KBM-7 (cell line): ENCODE results near the gene HPCAL1.

Source experiments
- DNase-seq: peaks from one replicate; pipeline ENCODE4 v3.0.0-alpha.2; 2015
- in situ Hi-C: fragments of 300-500 bp; cut with MboI; formaldehyde crosslinking; loops from 2 replicates; pipeline ENCODE4 v1.14.3; 2020; ENCODE audit warnings: low sequenced_read_pairs, low pct_unique_long_range_greater_than_20kb, mixed read lengths

HPCAL1 gene

GRCh38 chr2:10360850-10361588 is 58.3 kb downstream of the HPCAL1 start:
- DNase-seq: no peak
- in situ Hi-C loops: no loop called here

DNA sequence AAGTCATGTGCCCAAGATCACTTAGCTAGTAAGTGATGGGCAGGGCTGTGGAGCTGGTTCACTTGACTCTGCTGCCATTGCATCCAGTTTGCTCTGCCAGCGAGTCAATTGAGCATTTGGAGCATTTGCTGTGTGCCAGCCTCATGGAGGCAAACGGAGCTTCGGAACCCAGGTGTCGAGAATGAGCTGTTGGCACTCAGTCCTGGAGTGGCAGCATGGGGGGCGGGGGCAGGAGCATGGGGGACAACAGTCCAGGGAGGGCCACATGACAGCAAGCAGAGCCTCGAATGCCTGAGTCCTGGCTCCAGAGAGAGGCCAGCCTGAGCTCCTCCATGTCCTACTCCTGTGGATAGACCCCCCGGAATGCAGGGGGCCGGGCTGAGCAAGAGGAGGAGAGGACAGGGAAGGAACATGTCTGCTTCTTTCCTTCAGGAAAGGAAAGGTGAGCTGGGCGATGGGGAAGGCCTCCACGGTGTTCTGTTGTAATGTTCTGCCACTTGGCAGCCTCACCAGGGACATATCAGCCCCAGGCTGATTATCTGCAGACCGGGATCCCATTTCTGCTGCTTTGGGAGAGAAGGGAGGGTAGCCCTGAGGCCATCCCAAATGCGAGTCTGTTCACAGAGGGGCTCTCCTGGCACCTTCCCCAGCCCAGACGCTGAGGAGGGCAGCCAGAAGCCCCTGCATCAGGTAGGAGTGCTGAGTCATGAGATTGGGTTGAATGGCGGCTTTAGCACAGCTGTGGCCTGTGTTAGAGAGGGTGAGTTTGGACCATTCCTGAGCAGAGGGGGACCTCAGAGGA is 59.6 kb downstream of the HPCAL1 start:
- in situ Hi-C loops: no loop called here
- no peak for DNase-seq

- in situ Hi-C loops: no loop called here
- DNase-seq: no peak
Observed at GRCh38 chr2:10362898-10363454, 60.3 kb downstream of the HPCAL1 start.

DNA sequence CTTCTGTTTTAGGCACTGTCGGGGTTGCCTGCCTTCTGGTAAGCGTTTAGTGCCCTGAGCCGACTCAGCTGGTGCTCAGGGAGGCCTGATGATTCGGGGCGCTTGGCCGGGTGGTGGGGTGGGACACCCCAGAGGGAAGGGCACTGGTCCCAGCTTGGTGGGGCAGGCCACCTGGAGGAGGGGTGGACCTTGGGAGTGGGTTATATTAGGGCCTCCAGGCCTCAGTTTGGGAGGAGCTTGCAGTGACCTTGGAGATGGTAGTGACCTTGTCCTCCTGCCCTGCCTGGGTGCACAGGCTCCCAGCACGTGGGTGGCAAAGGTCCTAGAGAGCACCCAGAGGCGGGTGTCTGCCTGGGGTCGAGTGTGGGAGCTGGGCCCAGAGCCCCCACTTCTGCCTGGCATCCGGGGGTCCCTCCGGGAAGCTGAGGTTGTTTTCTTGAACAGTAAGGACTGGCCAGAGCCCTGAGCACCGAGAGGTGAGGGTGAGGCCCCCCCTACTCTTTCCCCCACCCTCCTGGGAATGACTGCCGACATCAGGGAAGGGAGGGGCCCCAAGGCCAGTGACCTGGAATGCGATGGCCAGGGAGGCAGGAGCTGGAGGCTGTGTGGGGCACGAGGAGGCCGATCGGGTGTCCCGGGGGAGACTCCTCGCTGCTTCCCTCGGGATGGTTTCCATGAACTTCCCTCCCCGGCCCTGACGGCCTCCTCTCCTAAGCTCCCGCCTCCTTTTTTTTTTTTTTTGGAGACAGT is 61.3 kb downstream of the HPCAL1 start:
- in situ Hi-C loops: no loop called here
- DNase-seq: no peak

DNA sequence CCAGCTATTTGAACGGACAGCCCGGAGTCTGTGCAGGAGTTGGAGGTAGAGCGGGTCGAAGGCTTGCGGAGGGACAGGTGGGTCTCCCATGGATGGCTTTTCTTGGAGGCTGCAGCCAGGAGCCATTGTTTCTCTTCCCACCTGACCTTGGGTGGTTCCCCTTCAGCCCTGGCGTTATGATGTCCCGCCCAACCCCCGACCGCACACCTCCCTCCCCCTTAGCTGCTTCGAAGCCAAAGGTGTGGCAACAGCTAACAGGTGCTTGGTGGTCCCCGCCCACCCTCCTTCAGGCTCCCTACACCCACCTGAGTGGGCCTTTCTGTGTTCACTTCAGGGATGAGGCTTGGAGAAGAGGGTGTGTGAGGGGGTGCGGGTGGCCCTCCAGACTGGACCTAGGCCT is 62.7 kb downstream of the HPCAL1 start:
- in situ Hi-C loops: no loop called here
- no peak for DNase-seq

GRCh38 chr2:10366601-10367270 is 64.0 kb downstream of the HPCAL1 start:
- no peak for DNase-seq
- in situ Hi-C loops: no loop called here

DNA sequence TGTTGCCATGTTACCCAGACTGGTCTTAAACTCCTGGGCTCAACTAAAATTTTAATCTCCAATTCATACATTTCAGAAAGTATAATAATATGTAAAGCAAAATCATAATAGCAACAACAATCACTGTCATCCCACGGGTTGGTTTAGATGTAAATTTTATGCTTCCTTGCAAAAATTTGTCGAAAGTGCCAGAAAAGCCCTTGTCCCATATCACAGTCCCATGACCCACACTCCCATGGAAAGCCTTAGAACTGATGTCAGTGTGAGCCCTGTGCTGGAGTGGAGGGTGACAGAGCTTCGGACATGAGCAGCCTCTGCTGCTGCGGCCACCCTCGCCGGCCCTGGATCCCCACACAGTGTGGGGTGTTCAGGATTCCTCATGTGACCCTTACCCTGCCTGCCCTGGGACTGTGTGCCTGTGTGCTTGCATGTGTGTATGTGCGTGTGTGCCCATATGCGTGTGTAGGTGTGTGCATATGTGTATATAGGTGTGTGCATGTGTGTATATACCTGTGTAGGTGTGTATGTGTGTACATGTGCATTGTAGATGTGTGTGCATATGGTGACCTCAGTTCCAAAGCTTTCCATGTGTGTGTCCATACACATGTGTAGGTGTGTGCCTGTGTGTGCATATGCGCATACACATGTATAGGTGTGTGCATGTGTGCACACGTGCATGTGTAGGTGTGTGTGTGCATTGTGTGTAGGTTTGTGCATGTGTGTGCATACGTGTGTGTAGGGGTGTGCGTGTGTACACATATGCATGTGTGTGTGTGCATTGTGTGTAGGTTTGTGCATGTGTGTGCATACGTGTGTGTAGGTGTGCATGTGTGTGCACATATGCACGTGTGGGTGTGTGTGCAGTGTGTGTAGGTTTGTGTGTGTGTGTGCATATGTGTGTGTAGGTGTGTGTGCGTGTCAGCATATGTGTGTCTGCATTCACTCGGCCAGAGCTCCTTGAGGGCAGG is 65.1 kb downstream of the HPCAL1 start:
- no peak for DNase-seq
- in situ Hi-C loops: no loop called here

DNA sequence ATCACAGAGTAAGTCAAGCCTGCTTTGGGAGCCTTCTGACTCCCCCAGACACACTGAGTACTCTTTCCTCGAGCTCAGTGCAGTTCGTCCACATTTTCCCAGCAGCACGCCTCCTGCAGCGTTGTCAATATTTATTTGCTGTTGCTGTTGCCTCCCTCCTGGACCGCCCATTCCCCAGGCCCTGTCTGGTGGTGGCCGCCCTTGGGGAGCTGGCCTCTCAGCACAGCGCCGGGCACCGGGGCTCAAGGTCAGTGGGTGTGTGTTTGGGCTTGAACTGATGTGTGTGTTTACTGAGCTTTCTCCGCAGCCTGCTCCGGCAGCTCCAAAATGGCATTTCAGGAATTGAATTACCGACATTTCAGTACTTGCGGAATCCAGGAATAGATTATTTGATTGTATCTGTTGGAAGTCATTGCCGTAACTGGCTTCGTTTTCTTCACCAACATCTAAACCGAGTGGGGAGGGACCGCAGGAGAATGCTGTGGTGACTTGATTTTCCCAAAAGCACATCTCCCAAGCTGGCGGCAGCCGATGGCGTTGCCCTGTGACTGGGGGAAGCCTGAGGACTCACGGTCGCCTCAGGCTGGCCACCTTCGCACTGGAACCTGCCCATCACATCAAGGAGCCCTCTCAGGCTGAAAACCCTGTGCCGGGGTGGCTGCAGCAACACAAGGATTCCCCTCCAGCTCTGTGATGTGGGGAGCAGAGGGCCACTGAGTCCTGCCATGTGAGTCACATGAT is 66.0 kb downstream of the HPCAL1 start:
- in situ Hi-C loops: no loop called here
- no peak for DNase-seq

- in situ Hi-C loops: no loop called here
- DNase-seq: no peak
Observed at GRCh38 chr2:10369269-10370255, 66.9 kb downstream of the HPCAL1 start.

DNA sequence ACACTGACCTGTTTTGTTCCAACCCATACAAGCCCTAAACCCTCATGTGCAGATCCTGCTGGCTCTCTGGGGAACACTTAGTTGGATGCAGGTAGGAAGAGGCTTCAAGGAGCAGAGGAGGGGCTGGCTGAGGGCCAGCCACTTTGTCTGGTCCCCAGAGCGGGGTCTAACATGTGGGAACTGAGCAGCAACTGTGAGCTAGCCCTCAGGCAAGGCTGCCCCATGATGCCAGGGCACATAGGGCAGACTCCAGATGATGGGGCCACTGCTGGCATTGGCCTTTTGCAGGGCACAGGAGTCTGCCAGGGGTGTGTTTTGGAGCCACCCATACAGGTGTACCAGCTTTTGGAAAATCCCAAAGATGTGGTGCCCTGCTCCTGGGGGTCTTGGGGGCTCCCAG is 67.7 kb downstream of the HPCAL1 start:
- DNase-seq: no peak
- in situ Hi-C loops: no loop called here

- in situ Hi-C loops: no loop called here
- DNase-seq: no peak
Observed at GRCh38 chr2:10370895-10371294, 68.2 kb downstream of the HPCAL1 start.

GRCh38 chr2:10371441-10372196 is 68.9 kb downstream of the HPCAL1 start:
- DNase-seq: no peak
- in situ Hi-C loops: no loop called here

GRCh38 chr2:10372203-10372861 is 69.6 kb downstream of the HPCAL1 start:
- DNase-seq: no peak
- in situ Hi-C loops: no loop called here

- DNase-seq: no peak
- in situ Hi-C loops: no loop called here
Observed at GRCh38 chr2:10372862-10373240, 70.1 kb downstream of the HPCAL1 start.

GRCh38 chr2:10373931-10374330 is 71.2 kb downstream of the HPCAL1 start:
- DNase-seq: no peak
- in situ Hi-C loops: no loop called here
